Measurements from ENCODE around the gene ITGAL.

The ITGAL gene

DNA sequence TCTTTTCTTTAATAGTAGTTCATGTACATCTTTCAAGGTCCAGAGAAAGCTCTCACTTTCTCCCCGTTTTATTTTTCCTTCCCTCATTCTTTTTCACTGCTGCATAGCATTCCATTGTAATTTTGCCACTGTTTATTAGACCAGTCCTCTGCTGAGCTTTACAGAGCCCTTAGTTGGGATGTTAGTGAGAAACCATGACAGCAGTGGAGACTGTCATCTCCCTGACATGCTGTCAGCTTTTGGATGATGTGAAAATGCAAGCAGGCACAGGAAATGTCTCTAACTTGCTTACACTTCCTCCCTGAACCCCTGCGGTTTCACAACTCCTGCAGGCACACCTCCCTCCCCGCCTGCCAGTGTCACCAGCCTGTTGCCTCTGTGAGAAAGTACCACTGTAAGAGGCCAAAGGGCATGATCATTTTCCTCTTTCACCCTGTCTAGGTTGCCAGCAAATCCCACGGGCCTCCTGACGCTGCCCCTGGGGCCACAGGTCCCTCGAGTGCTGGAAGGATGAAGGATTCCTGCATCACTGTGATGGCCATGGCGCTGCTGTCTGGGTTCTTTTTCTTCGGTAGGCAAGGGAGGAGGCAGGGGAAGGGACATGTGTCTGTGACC, at the start of gene ITGAL:
Gene ITGAL (plus strand): TSS at position 415 of the 615 bp plus-strand sequence. CDS start 96 bp downstream, at position 511.
- H3K4me3 ChIP-seq (ENCODE audit: low read depth, low read length) = peak within 1 kb of the TSS; percentile 36
- no peak for TF ChIP-seq CTCF (IDR thresholded peaks at IDR 0.05; ENCODE audit: borderline replicate concordance, insufficient read depth, low read depth, low read length)

DNA sequence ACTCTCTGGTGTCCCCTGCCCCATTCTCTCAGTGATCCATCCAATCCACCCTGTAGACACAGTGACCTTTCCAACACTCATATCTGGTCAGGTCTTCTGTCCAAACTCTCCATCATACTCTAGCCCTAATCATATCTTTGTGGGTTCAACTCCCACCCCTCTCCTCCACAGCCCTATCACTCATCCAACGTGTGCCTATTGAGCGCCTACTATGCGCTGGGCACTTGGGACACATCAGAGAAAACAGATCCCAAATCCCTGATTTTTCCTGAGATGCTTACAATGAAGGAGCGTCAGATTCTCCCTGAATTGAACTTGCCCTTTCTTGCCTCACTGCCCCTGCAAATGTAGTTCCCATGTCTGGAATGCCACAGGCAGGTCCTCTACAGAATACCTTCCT, 44.5 kb upstream of the ITGAL start:
- H3K4me3 ChIP-seq (ENCODE audit: low read depth, low read length) = no peak overlapping the region
- TF ChIP-seq CTCF (IDR thresholded peaks at IDR 0.05; ENCODE audit: borderline replicate concordance, insufficient read depth, low read depth, low read length) = no peak

DNA sequence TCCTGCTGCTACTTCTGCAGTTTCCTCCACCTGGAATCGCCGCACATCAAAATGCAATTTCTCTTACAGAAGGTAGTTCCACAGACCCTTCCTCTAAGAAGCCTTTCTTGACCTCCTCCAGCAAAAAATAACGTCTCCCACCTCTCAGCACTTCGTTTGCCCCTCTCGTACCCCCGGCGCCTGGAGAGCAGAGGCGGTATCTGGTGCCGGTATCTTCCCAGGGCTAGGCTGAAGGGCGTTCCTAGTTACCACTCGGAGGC, 43.2 kb upstream of the ITGAL start:
- no peak for TF ChIP-seq CTCF (IDR thresholded peaks at IDR 0.05; ENCODE audit: borderline replicate concordance, insufficient read depth, low read depth, low read length)
- H3K4me3 ChIP-seq (ENCODE audit: low read depth, low read length) = peak overlapping the region; percentile 74

GRCh38 chr16:30429678-30430427, 42.7 kb upstream of the ITGAL start, which contains the start of gene DCTPP1:
TSS of gene DCTPP1 (minus strand) at chr16:30430030. CDS start at chr16:30429980, 50 bp downstream.
- H3K4me3 ChIP-seq (ENCODE audit: low read depth, low read length) = peak within 1 kb of the TSS; percentile 74

DNA sequence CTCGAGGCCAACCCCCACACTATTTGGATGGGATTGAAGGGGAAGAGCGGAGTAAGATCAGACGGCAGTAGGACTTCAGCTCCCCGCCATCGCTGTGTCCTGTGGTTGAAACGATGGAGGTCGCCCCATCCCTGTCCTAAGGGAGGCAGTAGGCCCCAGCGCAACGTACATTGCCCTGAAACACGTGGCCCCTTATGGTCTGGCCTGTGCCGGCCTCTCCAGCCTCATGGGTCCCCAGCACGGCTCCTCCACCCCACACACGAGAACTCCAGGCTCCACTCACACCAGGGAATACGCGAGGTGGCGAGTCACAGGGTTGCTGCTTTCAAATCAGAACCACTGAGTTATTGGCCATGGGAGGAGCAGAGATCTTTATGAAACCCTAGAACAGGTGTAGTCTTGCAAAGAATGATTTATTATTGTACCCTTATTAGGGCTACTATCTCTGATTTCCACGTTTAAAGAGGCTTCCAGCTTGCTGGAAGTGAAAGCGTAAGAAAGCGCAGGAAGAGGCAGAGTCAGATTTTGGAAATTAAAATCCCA, 42.0 kb upstream of the ITGAL start:
- H3K4me3 ChIP-seq (ENCODE audit: low read depth, low read length) = no peak overlapping the region
- no peak for TF ChIP-seq CTCF (IDR thresholded peaks at IDR 0.05; ENCODE audit: borderline replicate concordance, insufficient read depth, low read depth, low read length)

More at GRCh38 chr16:30429678-30430427, 42.7 kb upstream of the ITGAL start, which contains the start of gene DCTPP1:
- peak; percentile 81 for TF ChIP-seq CTCF (IDR thresholded peaks at IDR 0.05; ENCODE audit: borderline replicate concordance, insufficient read depth, low read depth, low read length)

DNA sequence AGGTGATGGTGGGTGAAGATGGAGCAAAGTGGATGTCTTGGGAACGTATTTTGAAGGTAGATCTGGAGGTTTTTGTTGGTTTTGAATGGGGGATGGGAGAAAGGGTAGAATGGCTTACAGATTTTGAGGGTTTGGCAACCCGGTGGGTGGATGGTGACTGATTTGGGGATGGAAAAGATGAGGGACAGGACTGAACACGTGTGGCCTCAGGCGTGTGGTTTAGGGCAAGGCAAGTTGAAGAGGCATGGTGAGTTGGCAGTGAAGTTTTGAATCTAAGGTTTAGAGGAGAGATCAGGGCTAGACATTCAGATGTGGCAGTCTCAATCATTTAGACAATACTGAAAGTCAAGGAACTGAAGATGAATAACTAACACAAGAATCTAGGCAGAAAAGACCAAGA, 37.7 kb upstream of the ITGAL start:
- H3K4me3 ChIP-seq (ENCODE audit: low read depth, low read length) = no peak overlapping the region
- TF ChIP-seq CTCF (IDR thresholded peaks at IDR 0.05; ENCODE audit: borderline replicate concordance, insufficient read depth, low read depth, low read length) = no peak
